GM18498 (cell line): ENCODE results near the gene CYSRT1.
"Not testable (repeated sequence)": the region's sequence is repeated elsewhere in the genome, so short reads cannot be mapped to it uniquely, and the experiment has no call there.

Experiments used
- ATAC-seq: cut with Tn5 transposase; IDR thresholded peaks from one replicate; pipeline ENCODE4 v1.9.1; 2021; ENCODE audit warnings: mild to moderate bottlenecking, moderate library complexity; ENCODE audit not compliant: unreplicated experiment

Gene CYSRT1

GRCh38 chr9:137235424-137236237 lies 10.7 kb downstream of the CYSRT1 start:
- ATAC-seq = no peak

GRCh38 chr9:137236238-137236935 lies 11.4 kb downstream of the CYSRT1 start:
- no peak for ATAC-seq

GRCh38 chr9:137236936-137237421 lies 12.0 kb downstream of the CYSRT1 start:
- no peak for ATAC-seq

GRCh38 chr9:137237759-137238726 lies 13.1 kb downstream of the CYSRT1 start:
- ATAC-seq = no peak

- not testable (repeated sequence) for ATAC-seq
Observed at GRCh38 chr9:137239541-137240200, 14.7 kb downstream of the CYSRT1 start.

GRCh38 chr9:137240318-137240840 lies 15.4 kb downstream of the CYSRT1 start:
- ATAC-seq = peak; percentile 26

GRCh38 chr9:137240841-137241489 lies 16.0 kb downstream of the CYSRT1 start, which contains the start of gene TUBB4B:
Gene TUBB4B, plus strand, starts transcription at chr9:137241287. Its CDS starts 74 bp downstream, at chr9:137241361.
- ATAC-seq = peak; percentile 71

- peak; percentile 11 for ATAC-seq
Observed at GRCh38 chr9:137241490-137242268, 16.7 kb downstream of the CYSRT1 start.

GRCh38 chr9:137242269-137243203 lies 17.6 kb downstream of the CYSRT1 start:
- ATAC-seq = no peak

GRCh38 chr9:137243266-137243625 lies 18.3 kb downstream of the CYSRT1 start:
- not testable (repeated sequence) for ATAC-seq

GRCh38 chr9:137243626-137244485 lies 18.9 kb downstream of the CYSRT1 start:
- ATAC-seq = no peak

GRCh38 chr9:137244486-137245449 lies 19.8 kb downstream of the CYSRT1 start:
- ATAC-seq = no peak

GRCh38 chr9:137245450-137246421 lies 20.8 kb downstream of the CYSRT1 start:
- ATAC-seq = no peak

GRCh38 chr9:137247135-137247915 lies 22.4 kb downstream of the CYSRT1 start:
- ATAC-seq = no peak
